ENCODE measurements around the gene KCNJ18.
"Not testable (repeated sequence)": the region's sequence is repeated elsewhere in the genome, so short reads cannot be mapped to it uniquely, and the experiment has no call there.

The KCNJ18 gene

DNA sequence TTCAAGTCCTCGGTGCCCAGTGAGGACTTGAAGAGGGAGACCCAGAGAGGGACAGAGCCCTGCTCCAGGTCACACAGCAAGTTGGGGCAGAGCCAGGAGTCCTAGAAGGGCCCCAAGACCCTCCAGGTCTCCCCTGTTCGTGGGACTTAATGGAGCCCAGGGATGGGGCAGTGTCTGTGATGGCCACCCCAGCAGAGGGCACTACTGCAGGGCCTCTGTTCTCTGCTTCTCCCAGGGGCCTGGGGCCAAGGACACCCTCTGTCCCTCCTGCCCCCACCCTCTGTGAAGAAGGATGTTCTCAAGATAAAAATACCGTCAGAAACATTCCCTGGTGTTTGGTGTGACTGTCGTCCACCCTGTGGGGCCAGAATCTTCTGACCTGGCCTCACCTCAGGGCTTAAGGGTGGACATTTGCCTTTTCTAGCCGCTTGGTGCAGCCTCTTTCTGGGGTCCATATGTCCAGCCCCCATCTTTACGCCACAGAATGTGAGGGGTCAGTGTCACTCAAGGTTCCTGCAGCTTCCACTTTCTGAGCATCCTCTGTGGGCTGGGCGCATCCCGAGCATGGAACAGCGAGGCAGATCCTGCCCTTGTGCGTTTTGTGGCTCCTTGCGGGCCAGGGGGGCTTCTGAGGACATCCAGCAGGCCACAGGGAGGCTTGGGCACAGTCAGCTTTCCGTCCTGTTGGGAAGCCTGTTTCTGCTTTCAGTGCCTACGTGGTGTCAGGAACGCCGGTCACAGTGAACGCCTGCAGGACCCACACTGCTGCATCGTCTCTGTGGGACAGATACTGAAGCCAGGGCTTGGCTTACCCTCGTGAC lies at the start of gene KCNJ18:
KCNJ18 (plus strand) TSS at position 641 of the 821 bp plus-strand sequence. CDS start 10,264 bp downstream, outside the sequence.
- DNase-seq (ENCODE audit: low read depth): not testable (repeated sequence)

DNA sequence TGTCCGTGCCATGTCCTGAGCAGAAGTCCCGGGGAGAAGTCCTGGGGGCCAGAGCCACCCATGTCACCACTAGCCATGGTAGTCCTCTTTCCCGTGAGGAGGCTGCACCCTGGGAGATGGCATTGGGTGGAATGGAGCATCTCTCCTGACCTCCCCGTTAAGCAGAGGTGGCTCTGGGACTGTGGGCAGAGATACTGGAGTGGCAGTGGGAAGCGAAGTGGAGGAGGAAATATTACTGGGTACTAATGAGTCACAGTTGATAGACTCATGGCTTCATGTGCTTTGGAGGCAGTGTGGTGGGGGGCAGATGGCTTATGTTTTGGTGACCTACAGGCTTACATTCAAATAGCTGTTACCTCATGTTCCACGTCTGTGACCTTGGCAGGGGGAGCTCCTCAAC lies 44.2 kb upstream of the KCNJ18 start:
- DNase-seq (ENCODE audit: low read depth): not testable (repeated sequence)

DNA sequence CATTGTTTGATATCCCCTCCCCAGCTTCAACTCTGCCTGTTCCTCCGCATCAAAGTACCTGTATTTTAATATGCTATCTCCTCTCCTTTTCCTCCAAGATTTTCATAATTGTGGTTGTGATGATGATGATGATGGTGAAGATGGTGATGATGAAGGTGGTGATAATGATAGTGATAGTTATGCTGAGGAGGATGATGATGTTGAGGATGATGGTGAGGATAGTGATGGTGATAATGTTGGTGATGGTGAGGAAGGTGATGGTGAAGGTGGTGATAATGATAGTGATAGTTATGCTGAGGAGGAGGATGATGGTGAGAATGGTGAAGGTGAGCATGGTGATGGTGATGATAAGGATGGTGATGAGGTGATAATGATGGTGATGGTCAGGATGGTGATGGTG lies 42.3 kb upstream of the KCNJ18 start:
- DNase-seq (ENCODE audit: low read depth): not testable (repeated sequence)

DNA sequence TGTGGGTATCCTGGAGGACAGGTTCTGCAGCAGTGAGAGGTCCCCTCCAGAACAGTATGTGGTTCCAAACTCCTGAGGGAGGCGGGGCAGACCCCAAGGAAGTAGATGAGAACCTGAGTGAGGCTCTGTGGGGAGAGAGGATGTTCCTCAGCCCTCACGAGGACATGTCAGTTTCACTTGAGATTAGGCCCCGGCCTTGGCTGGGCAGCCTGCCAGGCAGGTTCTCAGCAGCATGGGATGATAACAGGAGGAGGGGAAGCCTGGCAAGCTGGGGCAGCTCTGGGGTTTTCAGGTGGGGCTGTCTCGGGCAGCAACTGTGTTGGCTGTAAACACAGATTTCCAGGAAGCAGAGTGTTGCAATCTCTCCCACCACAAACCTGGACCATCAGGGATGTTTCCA lies 40.3 kb upstream of the KCNJ18 start:
- DNase-seq (ENCODE audit: low read depth): not testable (repeated sequence)

DNA sequence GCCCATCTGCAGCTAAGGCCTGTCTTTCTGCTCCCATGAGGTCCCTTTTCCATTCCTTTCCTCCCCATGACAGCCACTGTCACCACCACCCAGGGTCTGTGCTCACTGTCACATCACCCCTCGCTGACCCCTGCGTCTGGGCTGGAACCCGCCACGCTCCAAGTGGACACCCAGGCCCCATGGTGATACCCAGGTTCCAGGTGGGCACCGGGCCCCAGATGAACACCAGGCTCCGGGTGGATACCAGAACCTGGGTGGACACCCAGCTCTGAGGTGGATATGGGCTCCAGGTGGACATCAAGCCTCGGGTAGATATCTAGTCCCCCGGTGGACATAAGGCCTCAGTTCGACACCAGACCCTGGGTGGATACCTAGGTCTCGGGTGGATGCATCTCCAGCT lies 39.1 kb upstream of the KCNJ18 start:
- not testable (repeated sequence) for DNase-seq (ENCODE audit: low read depth)

DNA sequence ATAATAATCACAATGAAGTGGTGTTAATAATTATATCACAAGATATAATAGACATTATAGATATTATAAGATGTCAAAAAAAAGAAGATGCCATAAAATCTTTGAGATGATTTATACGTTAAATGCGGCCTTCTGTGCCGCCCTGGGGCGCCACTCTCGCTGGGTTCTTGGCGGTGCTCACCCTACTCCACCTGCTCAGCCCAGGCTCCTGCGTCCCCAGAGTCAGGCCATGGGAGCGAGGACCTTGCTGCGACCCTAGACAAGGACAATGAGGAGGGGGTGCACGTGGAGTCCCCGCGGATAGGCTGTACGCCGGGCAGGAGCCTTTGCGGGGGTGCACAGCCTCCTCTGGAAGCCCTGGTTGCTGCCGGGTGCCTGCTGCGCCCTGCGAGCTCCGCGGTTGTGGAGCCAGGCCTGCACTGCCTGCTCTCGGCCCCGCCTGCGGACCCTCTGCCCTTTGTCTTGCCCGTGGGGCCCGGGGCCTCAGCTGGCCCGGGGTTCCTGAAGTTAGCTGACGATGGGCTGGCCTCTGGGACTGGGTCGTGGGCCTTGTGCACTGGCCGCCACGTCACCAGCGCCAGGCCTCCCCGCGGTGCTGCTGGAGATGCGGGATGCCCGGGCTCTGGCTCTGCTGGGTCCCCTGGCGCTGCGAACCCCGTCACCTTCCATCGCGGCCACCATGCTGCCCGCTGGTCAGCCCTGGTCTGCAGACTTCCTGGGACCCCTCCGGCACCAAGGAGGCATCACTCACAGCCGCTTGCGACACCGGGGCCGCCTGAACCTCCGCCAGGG lies 35.6 kb upstream of the KCNJ18 start:
- not testable (repeated sequence) for DNase-seq (ENCODE audit: low read depth)

DNA sequence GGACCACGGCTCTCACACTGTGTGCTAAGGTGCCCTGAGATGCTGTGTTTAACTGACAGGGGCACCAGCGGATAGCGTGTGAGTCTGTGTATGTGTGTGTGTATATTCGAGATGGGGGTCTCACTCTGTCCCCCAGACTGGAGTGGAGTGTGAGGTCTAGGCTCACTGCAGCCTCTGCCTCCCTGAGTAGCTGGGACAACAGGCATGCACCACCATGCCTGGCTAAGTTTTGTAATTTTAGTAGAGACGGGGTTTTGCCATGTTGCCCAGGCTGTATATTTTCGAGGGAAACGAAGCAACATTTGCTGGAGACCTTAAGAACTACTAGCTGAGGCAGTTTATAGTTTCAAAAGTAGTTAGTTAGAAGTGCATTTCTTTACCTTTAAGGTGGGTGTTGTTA lies 32.7 kb upstream of the KCNJ18 start:
- not testable (repeated sequence) for DNase-seq (ENCODE audit: low read depth)

DNA sequence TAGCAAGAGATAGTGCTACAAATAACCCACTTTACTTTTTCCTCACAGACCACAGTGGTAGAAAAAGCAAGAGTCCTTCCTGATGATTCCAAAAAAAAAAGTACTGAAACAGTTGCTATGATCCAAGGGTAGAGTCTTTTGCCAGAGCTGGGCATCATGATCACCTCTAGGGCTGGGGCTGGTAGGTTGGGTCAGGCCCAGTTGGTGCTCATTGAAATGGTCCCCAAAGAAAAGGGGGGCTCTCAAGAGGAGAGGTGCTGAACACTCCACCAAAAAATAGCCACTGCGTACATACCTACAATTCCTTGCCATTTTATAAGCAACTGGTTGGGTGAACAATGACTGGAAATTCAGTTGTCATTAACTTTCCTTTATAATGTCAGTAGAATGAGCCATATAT lies 30.9 kb upstream of the KCNJ18 start:
- not testable (repeated sequence) for DNase-seq (ENCODE audit: low read depth)

DNA sequence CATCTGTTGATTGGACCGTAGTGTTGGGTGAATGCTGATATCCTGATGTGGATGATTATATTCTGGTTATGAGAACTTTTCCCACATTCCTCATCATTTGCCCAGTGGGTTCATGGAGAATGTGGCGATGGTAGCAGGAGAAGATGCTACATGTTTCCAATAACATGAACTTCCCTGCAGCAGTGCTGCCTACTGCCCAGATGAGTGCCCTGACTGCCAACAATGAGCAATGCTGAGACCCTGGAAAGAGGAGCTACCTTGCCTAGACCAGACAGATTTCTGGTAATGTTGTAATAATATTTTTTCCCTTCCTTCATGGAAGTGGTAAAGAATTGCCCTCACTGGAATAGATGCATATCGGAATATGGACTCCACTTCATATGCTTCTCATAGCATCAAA lies 29.2 kb upstream of the KCNJ18 start:
- not testable (repeated sequence) for DNase-seq (ENCODE audit: low read depth)

DNA sequence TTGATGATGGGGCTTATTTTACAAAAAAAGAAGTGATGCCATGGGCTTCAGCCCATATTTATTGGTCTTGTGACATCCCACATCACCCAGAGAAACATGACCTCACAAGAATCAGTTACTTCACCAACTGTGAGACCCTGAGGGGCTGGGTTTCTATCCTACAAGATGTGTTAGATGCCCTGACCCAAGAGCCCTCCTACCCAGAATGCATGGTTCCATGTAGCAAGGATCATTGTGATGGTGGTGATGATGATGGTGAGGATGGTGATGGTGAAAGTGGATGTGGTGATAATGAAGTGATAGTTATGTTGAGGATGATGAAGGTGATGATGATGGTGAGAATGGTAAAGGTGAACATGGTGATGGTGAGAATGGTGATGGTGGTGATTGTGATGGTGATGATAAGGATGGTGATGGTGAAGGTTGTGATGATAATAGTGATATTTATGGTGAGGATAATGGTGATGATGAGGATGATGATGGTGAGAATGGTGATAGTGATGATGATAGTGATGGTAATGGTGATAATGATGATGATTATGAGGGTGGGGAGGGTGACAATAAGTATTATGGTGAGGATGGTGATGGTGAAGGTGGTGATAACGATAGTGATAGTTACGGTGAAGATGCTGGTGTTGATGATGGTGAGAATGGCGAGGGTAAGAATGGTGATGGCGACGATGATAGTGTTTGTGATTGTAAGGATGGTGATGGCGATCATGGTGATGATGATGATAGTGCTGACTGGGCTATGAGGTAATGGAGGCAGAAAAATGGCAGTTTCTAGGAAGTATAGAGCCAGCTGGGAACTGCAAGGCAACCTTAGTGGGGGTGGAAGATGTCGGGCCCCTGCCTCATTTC lies 28.5 kb upstream of the KCNJ18 start:
- not testable (repeated sequence) for DNase-seq (ENCODE audit: low read depth)

DNA sequence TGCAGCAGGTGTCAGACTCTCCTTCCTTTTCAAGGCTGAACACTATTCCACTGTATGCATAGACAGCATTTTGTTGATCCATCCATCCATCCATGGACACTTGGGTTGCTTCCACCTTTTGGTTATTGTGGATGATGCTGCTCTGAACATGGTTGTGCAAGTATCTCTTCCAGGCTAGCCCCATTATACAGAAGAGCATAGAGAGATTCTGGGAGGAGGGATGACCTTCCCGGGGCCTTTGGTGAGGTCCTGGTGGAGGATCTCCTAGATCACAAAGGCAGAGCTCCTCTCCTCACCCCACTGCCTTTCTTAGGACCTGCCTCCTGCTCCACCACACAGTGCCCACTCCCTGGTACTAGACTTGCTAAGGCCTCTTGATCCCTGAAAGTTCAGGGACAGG lies 27.2 kb upstream of the KCNJ18 start:
- DNase-seq (ENCODE audit: low read depth): not testable (repeated sequence)

DNA sequence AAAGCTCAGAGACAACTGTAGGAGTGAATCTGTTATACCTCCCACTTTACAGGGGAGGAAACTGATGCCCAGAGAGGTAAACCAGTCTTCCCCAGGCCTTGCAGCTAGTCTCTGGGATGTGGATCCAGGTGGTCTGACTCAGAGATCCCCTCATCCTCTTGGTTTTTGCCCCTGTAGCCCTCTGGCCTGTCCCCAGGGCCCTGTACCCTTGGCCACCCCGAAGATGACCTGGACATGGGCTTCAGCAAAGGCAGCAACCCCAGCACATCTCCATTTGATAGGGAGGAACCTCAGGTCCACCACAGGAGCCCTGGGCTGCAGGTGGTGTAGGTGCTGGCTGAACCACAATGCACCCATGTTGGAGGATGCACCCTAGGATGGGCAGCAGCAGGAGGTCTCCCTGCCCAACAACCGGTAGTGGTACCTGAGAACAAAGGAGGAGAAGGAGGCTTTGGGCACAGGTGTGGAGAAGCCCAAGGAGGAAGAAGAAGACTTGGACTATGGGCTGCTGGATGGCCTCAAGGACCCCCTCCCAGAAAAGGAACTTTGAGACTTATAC lies 26.3 kb upstream of the KCNJ18 start:
- not testable (repeated sequence) for DNase-seq (ENCODE audit: low read depth)

DNA sequence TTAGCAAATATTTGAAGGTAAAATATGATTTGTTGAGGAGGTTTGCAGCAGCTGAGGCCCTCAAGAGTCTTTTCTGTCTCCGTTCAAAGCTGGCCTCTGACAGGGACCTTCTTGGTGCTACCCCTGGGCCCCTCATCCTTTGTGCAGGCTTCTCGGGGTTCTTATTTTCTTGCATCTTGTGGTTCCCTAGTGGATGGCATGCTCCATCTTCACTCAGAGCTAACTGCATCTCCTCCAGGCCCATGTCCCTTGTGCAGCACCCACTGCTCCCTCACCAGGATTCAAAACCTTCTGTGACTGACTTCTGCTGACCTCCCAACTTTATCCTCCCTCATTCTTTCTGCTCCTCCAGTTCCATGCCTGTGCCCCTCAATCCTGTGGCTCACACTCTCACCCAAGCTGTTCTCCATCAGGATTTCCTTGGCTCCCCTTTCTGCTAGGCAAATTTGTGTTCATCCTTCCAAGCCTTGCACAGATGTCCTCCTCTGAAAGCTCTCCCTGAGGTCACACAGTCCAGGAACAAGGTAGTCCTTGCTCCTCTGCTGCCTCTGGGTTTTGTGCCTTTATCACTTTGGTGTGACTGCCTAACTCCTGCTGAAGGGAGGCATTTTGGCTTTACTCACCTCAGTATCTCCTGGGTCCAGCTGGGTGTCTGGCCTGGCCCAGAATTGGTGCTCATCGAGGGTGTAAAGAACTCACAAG lies 25.5 kb upstream of the KCNJ18 start:
- not testable (repeated sequence) for DNase-seq (ENCODE audit: low read depth)

DNA sequence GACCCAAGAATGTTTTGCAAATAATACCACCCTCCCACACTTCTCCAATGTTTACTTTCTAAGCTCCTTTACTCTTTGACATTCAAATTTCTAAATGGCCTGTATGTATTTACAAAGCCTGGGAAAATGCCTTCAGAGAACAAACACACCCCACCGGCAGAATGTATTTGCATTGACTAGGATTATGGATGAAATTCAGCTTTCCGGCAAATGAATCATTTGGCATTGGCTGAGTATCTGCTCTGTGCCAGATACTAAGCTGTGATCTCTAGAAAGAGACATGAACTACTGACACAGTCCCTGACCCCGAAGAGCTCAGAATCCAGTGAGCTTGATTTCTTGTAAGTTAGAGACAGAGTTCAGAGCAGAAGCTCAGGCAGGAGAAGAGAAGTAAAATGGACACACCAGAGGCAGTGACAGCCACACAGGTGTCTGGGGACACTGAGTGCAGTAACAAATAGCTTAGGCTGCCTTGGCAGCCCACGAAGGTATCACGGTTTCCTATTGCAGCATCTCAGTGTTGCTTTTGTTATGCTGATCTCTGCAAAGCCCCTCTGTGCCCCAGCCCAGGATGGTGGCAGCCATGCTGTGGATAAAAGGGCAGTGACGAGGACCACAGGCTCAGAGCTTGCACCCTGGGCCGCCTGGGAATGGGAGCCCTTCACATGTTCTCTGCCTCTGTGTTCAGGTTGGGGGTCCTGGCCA lies 24.8 kb upstream of the KCNJ18 start:
- not testable (repeated sequence) for DNase-seq (ENCODE audit: low read depth)

DNA sequence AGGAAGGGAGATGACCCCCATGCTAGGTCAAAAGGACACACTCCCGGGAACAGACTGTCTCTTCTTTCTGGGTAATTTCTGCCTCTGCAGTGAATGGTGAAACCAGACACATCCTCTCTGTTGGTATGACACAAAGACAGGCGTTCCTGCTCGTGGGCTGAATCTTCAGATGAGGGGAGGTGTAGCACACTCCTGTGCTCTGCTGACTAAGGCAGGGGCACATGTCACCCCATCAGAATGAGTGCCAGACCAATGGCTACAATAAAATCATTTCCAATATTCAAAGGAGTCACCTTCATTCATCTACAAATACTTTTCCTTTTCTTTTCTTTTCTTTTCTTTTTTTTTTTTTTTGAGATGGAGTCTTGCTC lies 24.2 kb upstream of the KCNJ18 start:
- DNase-seq (ENCODE audit: low read depth): not testable (repeated sequence)

DNA sequence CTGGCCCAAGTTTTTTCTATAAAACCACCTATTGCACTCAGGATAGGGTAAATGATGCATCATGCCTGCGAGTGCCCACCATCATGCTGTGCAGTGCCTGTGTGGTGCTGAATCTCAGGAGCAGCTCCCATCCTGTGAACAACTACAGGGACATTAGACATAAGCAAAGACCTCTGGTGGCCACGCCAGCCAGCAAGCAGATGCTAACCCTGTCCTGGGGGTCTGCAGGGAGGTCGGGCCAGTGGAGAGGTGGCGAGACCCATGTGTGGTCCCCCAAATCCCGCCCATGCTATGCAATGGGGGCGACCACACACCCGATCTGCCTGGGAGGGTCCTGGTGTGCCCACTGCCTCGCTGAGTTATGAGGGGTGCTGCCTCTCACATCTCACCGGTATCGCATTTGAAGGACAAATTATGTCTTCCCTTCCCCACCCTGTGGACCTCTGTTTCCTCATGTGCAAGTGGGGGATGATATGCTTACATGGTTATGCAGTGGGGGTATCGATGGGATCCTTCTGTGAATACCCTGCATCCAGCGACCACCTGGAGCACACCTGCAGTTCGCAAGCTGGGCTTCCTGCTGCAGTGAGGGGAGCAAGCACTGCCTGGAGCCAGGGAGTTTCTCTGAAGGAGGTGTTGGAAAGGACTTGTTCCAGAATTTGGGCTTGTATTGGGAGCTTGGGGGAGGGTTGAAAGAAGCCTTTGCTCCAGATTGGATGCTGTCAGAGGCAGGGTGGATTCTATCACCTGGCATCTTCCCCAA lies 23.4 kb upstream of the KCNJ18 start:
- not testable (repeated sequence) for DNase-seq (ENCODE audit: low read depth)

DNA sequence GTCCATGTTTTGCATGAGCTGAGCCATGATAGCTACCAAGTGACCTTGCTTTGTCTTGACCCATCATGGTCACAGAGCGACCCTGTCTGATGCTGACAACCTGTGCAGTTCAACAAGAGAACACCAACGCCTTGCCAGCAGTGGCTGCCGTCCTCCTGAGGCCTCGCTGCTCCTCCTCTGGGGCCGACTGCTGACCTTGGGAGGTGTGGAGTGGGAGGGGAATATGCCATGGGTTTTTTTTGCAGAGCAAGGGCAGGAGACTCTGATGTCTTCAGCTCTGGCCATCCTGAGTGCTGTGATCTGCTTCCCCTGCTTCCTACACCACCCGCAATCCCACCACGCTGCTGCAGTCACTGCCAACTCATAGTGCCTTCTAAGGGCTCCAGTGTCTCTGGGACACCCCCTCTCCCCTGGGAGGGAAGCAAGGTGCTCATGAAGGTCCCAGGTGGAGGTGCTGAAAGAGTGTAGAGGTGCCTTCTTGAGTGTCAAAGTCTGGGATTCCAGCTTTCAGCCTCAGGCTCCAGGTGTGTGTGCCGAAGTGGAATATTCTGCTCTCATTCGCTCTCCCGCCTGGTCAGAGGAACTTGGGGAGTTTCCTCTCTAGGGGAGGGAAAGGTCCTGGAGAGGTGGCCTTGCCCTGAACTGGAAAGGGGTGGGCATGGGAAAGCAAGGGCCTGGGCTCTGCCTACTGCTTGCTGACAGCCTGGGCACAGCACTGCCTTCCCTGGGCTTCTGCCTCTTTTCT lies 22.5 kb upstream of the KCNJ18 start:
- not testable (repeated sequence) for DNase-seq (ENCODE audit: low read depth)

DNA sequence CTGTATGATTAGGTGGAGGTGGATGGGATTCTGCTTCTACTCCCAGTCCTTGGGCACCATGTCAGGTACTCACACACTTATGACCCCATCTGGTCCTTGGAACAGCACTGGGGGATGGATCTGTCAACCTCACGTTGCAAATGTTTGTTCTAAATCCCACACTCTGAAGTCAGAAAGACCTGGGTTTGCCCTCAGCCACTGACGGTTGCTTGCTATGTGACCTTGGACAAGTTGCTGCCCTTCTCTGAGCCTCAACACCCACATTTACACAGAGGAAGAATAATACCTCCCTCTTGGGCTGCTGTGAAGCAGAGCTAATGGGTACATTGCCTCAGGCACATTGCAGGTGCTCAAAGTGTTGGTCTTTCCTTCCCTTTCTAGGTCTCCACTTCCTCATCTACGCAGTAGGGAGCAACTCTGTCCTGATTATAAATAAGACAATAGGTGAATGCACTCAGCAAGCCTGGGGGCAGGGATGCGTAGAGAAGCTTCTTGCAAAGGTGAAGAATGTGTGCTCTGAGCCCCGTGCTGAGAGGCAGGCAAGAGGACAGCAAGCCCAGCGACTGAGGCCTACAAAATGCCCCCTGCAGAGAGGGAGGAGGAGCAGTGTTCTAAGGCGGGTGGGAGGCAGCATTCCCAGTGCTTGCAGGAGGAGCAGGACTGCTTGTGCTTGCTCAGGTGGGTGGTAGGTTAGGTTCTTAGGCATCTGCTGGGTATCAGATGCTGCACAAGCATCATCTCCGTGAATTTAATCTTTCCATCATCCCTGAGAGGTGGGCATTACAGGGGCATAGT lies 21.8 kb upstream of the KCNJ18 start:
- DNase-seq (ENCODE audit: low read depth): not testable (repeated sequence)

Data from HS-27A (cell line).